Measurements from ENCODE around the gene UBTD1.
A peak's percentile ranks its signal among the peaks of the same experiment; 100 is the strongest.

UBTD1 gene

DNA sequence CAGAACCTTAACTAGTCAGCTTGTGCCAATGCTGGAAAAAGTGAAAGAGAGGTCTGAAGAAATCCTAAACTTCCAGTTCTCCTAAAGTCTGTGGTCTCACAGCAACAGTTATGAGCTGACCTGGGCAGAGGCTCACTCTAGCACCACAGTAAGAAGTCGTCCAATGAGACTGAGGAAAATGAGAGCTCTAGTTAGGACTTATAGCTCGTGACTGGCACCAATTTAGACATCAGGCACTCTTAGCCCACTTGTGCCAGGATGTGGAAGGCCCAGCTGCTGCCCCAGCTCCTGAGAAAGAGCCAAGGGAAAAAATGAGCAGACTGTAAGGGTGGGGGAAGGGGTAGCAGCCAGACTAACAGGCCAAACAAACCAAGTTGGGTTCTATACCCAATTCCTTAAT lies 8.1 kb upstream of the UBTD1 start:
- DNase-seq (ENCODE audit: low spot score in 2 of 2): no peak
- H3K36me3 Mint-ChIP-seq (ENCODE audit: insufficient read depth): peaks cover 5% of the 10 kb centered on the region
- no peaks in the 10 kb centered on the region for H3K27me3 Mint-ChIP-seq
- no peak for ATAC-seq (replicated peaks; ENCODE audit: extremely low read depth, poor library complexity, severe bottlenecking)
- no peaks in the 10 kb centered on the region for H3K9me3 Mint-ChIP-seq
- no peak overlapping the region for H3K27ac Mint-ChIP-seq (ENCODE audit: low read depth)
- H3K4me3 Mint-ChIP-seq: no peak overlapping the region
- H3K4me1 Mint-ChIP-seq: peaks cover 26% of the 10 kb centered on the region

DNA sequence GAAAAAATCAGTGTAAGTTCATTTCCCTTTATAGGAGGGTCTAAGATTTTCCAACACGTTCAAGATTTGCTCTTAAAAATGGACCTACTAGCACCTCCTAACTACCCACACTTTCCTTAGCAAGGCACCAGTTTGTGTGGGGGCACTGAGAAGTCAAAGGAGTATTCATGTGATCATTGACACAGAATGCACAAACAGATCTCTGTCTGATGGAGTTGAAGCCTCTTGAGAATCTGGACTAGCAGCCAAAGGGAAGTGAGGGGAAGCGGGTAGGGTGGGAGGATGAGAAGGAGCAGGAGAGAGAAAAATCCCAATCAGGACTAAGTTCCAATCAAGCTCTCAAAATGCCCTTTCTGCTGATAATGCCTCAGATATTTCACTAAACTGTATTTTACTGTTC lies 4.6 kb upstream of the UBTD1 start:
- peaks cover 11% of the 10 kb centered on the region for H3K36me3 Mint-ChIP-seq (ENCODE audit: insufficient read depth)
- no peaks in the 10 kb centered on the region for H3K27me3 Mint-ChIP-seq
- H3K4me3 Mint-ChIP-seq: no peak overlapping the region
- H3K9me3 Mint-ChIP-seq: no peaks in the 10 kb centered on the region
- H3K4me1 Mint-ChIP-seq: peaks cover 33% of the 10 kb centered on the region
- ATAC-seq (replicated peaks; ENCODE audit: extremely low read depth, poor library complexity, severe bottlenecking) (no peak), DNase-seq (ENCODE audit: low spot score in 2 of 2) (no peak)
- H3K27ac Mint-ChIP-seq (ENCODE audit: low read depth): no peak overlapping the region

GRCh38 chr10:97494863-97495506 lies 3.7 kb upstream of the UBTD1 start:
- peaks cover 3% of the 10 kb centered on the region for H3K27me3 Mint-ChIP-seq
- ATAC-seq (replicated peaks; ENCODE audit: extremely low read depth, poor library complexity, severe bottlenecking): no peak
- no peaks in the 10 kb centered on the region for H3K9me3 Mint-ChIP-seq
- peak overlapping the region; percentile 14 for H3K27ac Mint-ChIP-seq (ENCODE audit: low read depth)
- peaks cover 11% of the 10 kb centered on the region for H3K36me3 Mint-ChIP-seq (ENCODE audit: insufficient read depth)
- H3K4me1 Mint-ChIP-seq: peaks cover 32% of the 10 kb centered on the region
- DNase-seq (ENCODE audit: low spot score in 2 of 2): no peak
- peak overlapping the region; percentile 13 for H3K4me3 Mint-ChIP-seq

- Mint-ChIP-seq H3K36me3 (ENCODE audit: insufficient read depth) (peaks cover 11% of the 10 kb centered on the region), H3K27me3 (peaks cover 28% of the 10 kb centered on the region), H3K4me3 (peak overlapping the region; percentile 98), H3K9me3 (no peaks in the 10 kb centered on the region), H3K27ac (ENCODE audit: low read depth) (peak overlapping the region; percentile 96), H3K4me1 (peaks cover 28% of the 10 kb centered on the region)
- ATAC-seq (replicated peaks; ENCODE audit: extremely low read depth, poor library complexity, severe bottlenecking): no peak
- DNase-seq (ENCODE audit: low spot score in 2 of 2): peak; percentile 17 to 28
Observed at GRCh38 chr10:97497572-97498075, 1.1 kb upstream of the UBTD1 start.

DNA sequence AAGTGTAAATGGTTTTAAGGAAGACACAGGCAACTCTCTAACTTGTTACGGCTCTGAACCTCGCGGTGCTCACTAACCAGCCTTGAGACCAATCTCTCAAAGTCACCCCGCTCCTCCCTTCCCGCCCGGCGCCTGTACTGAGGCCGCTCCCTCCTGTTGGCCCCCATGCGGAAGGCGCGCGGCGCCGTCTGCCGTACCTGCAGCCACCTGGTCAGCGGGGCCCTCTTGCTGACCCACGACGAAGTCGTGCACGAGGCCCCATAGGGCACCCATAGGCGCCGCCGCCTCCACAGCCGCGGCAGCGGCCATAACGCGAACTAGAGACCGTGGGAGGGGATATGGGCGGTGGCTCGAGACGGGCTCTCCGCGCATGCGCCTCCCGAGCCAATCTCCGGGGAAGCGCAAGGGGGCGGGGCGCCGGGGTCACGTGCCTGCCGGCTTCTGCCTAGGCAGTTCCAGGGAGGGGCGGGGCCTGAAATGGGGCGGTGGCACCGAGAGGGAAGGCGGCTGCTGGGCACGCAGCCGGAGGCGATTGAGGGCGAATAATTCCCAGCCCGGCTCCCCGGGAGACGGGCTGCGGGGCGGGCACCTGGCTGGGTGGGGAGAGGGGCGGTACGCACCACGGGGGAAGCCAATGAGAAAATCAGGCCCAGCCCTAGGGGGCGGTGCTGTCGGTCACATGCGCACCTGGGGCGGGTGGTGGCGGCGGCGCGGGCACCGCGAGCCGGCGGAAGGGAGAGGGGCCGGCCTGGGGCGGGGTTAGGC lies 466 bp upstream of the UBTD1 start, which contains the start of gene MMS19:
Gene MMS19, minus strand, starts transcription at position 347 of the 765 bp plus-strand sequence. Its CDS starts 38 bp downstream, at position 309.
- Mint-ChIP-seq H3K9me3 (no peaks in the 10 kb centered on the region), H3K4me1 (peaks cover 28% of the 10 kb centered on the region), H3K27ac (ENCODE audit: low read depth) (peak within 1 kb of the TSS; percentile 96), H3K27me3 (peaks cover 28% of the 10 kb centered on the region), H3K4me3 (peak within 1 kb of the TSS; percentile 98), H3K36me3 (ENCODE audit: insufficient read depth) (peaks cover 11% of the 10 kb centered on the region)
- ATAC-seq (replicated peaks; ENCODE audit: extremely low read depth, poor library complexity, severe bottlenecking) (peak; percentile 88), DNase-seq (ENCODE audit: low spot score in 2 of 2) (peak; percentile 98 to 99)

- peaks cover 22% of the 10 kb centered on the region for H3K4me1 Mint-ChIP-seq
- H3K9me3 Mint-ChIP-seq: no peaks in the 10 kb centered on the region
- H3K36me3 Mint-ChIP-seq (ENCODE audit: insufficient read depth): peaks cover 9% of the 10 kb centered on the region
- no peak for DNase-seq (ENCODE audit: low spot score in 2 of 2)
- peak overlapping the region; percentile 98 for H3K4me3 Mint-ChIP-seq
- peaks cover 28% of the 10 kb centered on the region for H3K27me3 Mint-ChIP-seq
- no peak for ATAC-seq (replicated peaks; ENCODE audit: extremely low read depth, poor library complexity, severe bottlenecking)
- no peak overlapping the region for H3K27ac Mint-ChIP-seq (ENCODE audit: low read depth)
Observed at GRCh38 chr10:97499561-97500296, 1.0 kb downstream of the UBTD1 start.

DNA sequence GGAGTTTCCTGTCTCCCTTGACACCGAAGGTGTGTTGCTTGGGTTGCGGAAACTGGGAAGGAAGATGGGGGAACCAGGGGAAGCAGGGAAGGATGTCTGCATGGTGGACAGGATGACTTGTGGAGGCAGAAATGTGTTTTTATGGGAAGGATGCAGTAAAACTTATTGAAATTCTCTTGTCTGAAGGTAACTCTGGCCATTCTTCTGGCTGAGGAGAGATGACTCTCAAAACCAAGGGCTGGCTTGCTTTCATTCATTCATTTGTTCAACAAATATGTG lies 1.5 kb downstream of the UBTD1 start:
- peak overlapping the region; percentile 6 for H3K4me3 Mint-ChIP-seq
- H3K4me1 Mint-ChIP-seq: peaks cover 17% of the 10 kb centered on the region
- H3K36me3 Mint-ChIP-seq (ENCODE audit: insufficient read depth): peaks cover 9% of the 10 kb centered on the region
- ATAC-seq (replicated peaks; ENCODE audit: extremely low read depth, poor library complexity, severe bottlenecking) (no peak), DNase-seq (ENCODE audit: low spot score in 2 of 2) (no peak)
- no peak overlapping the region for H3K27ac Mint-ChIP-seq (ENCODE audit: low read depth)
- H3K9me3 Mint-ChIP-seq: no peaks in the 10 kb centered on the region
- H3K27me3 Mint-ChIP-seq: peaks cover 28% of the 10 kb centered on the region

- no peak for DNase-seq (ENCODE audit: low spot score in 2 of 2)
- no peak overlapping the region for H3K4me3 Mint-ChIP-seq
Observed at GRCh38 chr10:97502916-97503315, 4.2 kb downstream of the UBTD1 start.

GRCh38 chr10:97503406-97503805 lies 4.7 kb downstream of the UBTD1 start:
- Mint-ChIP-seq H3K27ac (ENCODE audit: low read depth) (no peak overlapping the region), H3K36me3 (ENCODE audit: insufficient read depth) (peaks cover 2% of the 10 kb centered on the region), H3K9me3 (no peaks in the 10 kb centered on the region), H3K4me3 (no peak overlapping the region), H3K4me1 (peaks cover 5% of the 10 kb centered on the region), H3K27me3 (peaks cover 28% of the 10 kb centered on the region)
- ATAC-seq (replicated peaks; ENCODE audit: extremely low read depth, poor library complexity, severe bottlenecking) (no peak), DNase-seq (ENCODE audit: low spot score in 2 of 2) (no peak)

More at GRCh38 chr10:97502916-97503315, 4.2 kb downstream of the UBTD1 start:
- peaks cover 7% of the 10 kb centered on the region for H3K36me3 Mint-ChIP-seq (ENCODE audit: insufficient read depth)
- ATAC-seq (replicated peaks; ENCODE audit: extremely low read depth, poor library complexity, severe bottlenecking): no peak
- H3K27me3 Mint-ChIP-seq: peaks cover 28% of the 10 kb centered on the region
- H3K27ac Mint-ChIP-seq (ENCODE audit: low read depth): no peak overlapping the region
- H3K4me1 Mint-ChIP-seq: peaks cover 10% of the 10 kb centered on the region
- H3K9me3 Mint-ChIP-seq: no peaks in the 10 kb centered on the region

DNA sequence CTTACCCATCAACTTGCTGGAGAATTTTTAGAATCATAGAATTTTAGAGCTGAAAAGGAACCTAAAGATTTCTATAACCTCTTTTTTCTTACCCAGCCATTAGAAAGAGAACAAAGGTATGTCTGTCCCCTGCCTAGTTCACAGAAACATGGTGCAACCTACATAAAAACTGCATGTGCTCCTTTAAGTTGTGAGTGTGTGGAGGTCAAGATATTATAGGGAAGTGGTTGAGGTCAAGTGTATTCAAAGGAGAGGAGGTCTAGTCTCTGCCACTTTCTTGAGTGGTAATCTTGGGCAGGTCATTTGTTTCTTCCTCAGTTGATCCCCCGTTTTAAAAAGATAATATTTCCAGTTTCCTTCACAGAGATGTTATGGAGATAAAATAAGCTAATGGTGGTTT lies 6.4 kb downstream of the UBTD1 start:
- no peaks in the 10 kb centered on the region for H3K36me3 Mint-ChIP-seq (ENCODE audit: insufficient read depth)
- DNase-seq (ENCODE audit: low spot score in 2 of 2) (no peak), ATAC-seq (replicated peaks; ENCODE audit: extremely low read depth, poor library complexity, severe bottlenecking) (no peak)
- H3K9me3 Mint-ChIP-seq: no peaks in the 10 kb centered on the region
- H3K4me3 Mint-ChIP-seq: no peak overlapping the region
- no peak overlapping the region for H3K27ac Mint-ChIP-seq (ENCODE audit: low read depth)
- H3K27me3 Mint-ChIP-seq: peaks cover 23% of the 10 kb centered on the region
- peaks cover 2% of the 10 kb centered on the region for H3K4me1 Mint-ChIP-seq

- Mint-ChIP-seq H3K4me1 (no peaks in the 10 kb centered on the region), H3K27me3 (peaks cover 10% of the 10 kb centered on the region), H3K27ac (ENCODE audit: low read depth) (no peak overlapping the region), H3K9me3 (no peaks in the 10 kb centered on the region), H3K4me3 (no peak overlapping the region), H3K36me3 (ENCODE audit: insufficient read depth) (no peaks in the 10 kb centered on the region)
- DNase-seq (ENCODE audit: low spot score in 2 of 2) (no peak), ATAC-seq (replicated peaks; ENCODE audit: extremely low read depth, poor library complexity, severe bottlenecking) (no peak)
Observed at GRCh38 chr10:97506199-97506991, 7.7 kb downstream of the UBTD1 start.

DNA sequence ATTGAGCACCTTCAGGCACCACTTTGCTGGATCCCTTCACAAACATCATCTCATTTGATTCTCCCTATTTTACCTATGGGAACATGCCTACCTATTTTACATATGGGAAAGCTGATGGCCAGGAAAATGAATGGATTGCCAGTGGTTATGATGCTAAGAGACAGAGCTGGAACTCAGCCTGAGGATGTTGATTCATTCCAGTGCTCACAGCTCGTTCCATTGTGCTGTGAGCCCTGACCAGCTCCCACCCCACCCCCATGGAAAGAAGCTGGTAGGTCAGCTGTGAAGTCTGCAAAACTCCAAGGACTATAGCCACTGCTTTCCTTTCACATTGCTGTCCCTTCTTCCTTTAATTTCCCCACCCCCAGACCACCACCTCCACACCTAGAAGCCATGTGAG lies 9.6 kb downstream of the UBTD1 start:
- no peaks in the 10 kb centered on the region for H3K27me3 Mint-ChIP-seq
- H3K9me3 Mint-ChIP-seq: no peaks in the 10 kb centered on the region
- no peak overlapping the region for H3K27ac Mint-ChIP-seq (ENCODE audit: low read depth)
- H3K36me3 Mint-ChIP-seq (ENCODE audit: insufficient read depth): no peaks in the 10 kb centered on the region
- ATAC-seq (replicated peaks; ENCODE audit: extremely low read depth, poor library complexity, severe bottlenecking) (no peak), DNase-seq (ENCODE audit: low spot score in 2 of 2) (no peak)
- H3K4me3 Mint-ChIP-seq: no peak overlapping the region
- H3K4me1 Mint-ChIP-seq: no peaks in the 10 kb centered on the region
